ENCODE data around the gene CFH.
"Not testable (repeated sequence)": the region's sequence is repeated elsewhere in the genome, so short reads cannot be mapped to it uniquely, and the experiment has no call there.

The CFH gene

GRCh38 chr1:196765019-196765740 is 113.3 kb downstream of the CFH start:
- DNase-seq (ENCODE audit: low read depth in 2 of 2), result not testable (repeated sequence)

- DNase-seq (ENCODE audit: low read depth in 2 of 2), result not testable (repeated sequence)
These were observed 118.0 kb downstream of the CFH start for GRCh38 chr1:196769823-196770222.

- DNase-seq (ENCODE audit: low read depth in 2 of 2), result no peak
These were observed 121.9 kb downstream of the CFH start for GRCh38 chr1:196773713-196774112.

GRCh38 chr1:196774175-196774574 is 122.3 kb downstream of the CFH start:
- DNase-seq (ENCODE audit: low read depth in 2 of 2), result no peak

GRCh38 chr1:196774603-196775002 is 122.8 kb downstream of the CFH start, which contains the start of gene CFHR3:
TSS of gene CFHR3 (plus strand) at chr1:196774840. CDS start at chr1:196774887, 47 bp downstream.
- no peak for DNase-seq (ENCODE audit: low read depth in 2 of 2)

GRCh38 chr1:196777603-196778002 is 125.8 kb downstream of the CFH start:
- DNase-seq (ENCODE audit: low read depth in 2 of 2), result no peak

- DNase-seq (ENCODE audit: low read depth in 2 of 2), result no peak
These were observed 127.2 kb downstream of the CFH start for GRCh38 chr1:196779093-196779492.

GRCh38 chr1:196791252-196791651 is 139.4 kb downstream of the CFH start:
- not testable (repeated sequence) for DNase-seq (ENCODE audit: low read depth in 2 of 2)

GRCh38 chr1:196794103-196794502 is 142.3 kb downstream of the CFH start:
- not testable (repeated sequence) for DNase-seq (ENCODE audit: low read depth in 2 of 2)

Measured in stimulated activated CD8-positive, alpha-beta memory T cell treated with anti-CD3 and anti-CD28 coated beads, Interleukin-2, amount 100 ng/mL, for 48 hours (primary cell).